Endothelial cell (in vitro differentiated cells): ENCODE results near the gene TMOD2. TPM values are rescaled to one million over a fixed set of nuclear protein-coding genes. Genes with fewer than 3 reads are reported as not detected.

Experiments used
- DNase-seq: peaks from one replicate; pipeline ENCODE4 v3.0.0; 2021; ENCODE audit warnings: low spot score
- H3K27ac Mint-ChIP-seq: one replicate; pipeline ENCODE4 v1.8.0; 2021; ENCODE audit warnings: mixed read lengths, inconsistent platforms; ENCODE audit not compliant: unreplicated experiment
- H3K27me3 Mint-ChIP-seq: one replicate; pipeline ENCODE4 v1.8.0; 2021; ENCODE audit warnings: mild to moderate bottlenecking, moderate library complexity, mixed read lengths, inconsistent platforms; ENCODE audit not compliant: unreplicated experiment
- H3K36me3 Mint-ChIP-seq: one replicate; pipeline ENCODE4 v1.8.0; 2021; ENCODE audit warnings: mild to moderate bottlenecking, low read depth, mixed read lengths, inconsistent platforms; ENCODE audit not compliant: unreplicated experiment
- H3K4me1 Mint-ChIP-seq: one replicate; pipeline ENCODE4 v1.8.0; 2021; ENCODE audit warnings: mild to moderate bottlenecking, mixed read lengths, inconsistent platforms; ENCODE audit not compliant: unreplicated experiment
- H3K4me3 Mint-ChIP-seq: one replicate; pipeline ENCODE4 v1.8.0; 2021; ENCODE audit warnings: mild to moderate bottlenecking, mixed read lengths, inconsistent platforms; ENCODE audit not compliant: unreplicated experiment
- H3K9me3 Mint-ChIP-seq: one replicate; pipeline ENCODE4 v1.8.0; 2021; ENCODE audit warnings: mixed read lengths, inconsistent platforms; ENCODE audit not compliant: unreplicated experiment
- CTCF ChIP-seq: fragments of 200-600 bp; sonication (generic); IDR thresholded peaks from one replicate; pipeline ENCODE4 v1.5.0; 2021; ENCODE audit warnings: antibody characterized with exemption; ENCODE audit not compliant: unreplicated experiment
- total RNA-seq: library from RNA; stranded (reverse); fragmentation: NEBNext Ultra II Directional; extraction: Animal tissue kit (Norgen Biotek cat#: 25700); gene quantifications from one replicate; pipeline ENCODE4 v1.2.1, GENCODE V29; 2021; ENCODE audit not compliant: unreplicated experiment

Gene TMOD2
- total RNA-seq, 1 donor from 2014 or later, result 118 TPM

- no peaks in the 10 kb centered on the region for H3K9me3 Mint-ChIP-seq
- peak overlapping the region; percentile 36 for H3K27ac Mint-ChIP-seq
- H3K4me3 Mint-ChIP-seq, result peak overlapping the region; percentile 38
- H3K4me1 Mint-ChIP-seq, result no peaks in the 10 kb centered on the region
- peaks cover 29% of the 10 kb centered on the region for H3K36me3 Mint-ChIP-seq
- TF ChIP-seq CTCF, result no peak
- no peak for DNase-seq
- H3K27me3 Mint-ChIP-seq, result peaks cover 4% of the 10 kb centered on the region
Measured at GRCh38 chr15:51798281-51798680, 46.9 kb downstream of the TMOD2 start.

- Mint-ChIP-seq H3K27me3 (peaks cover 4% of the 10 kb centered on the region), H3K27ac (no peak overlapping the region), H3K4me3 (no peak overlapping the region), H3K4me1 (no peaks in the 10 kb centered on the region), H3K9me3 (no peaks in the 10 kb centered on the region), H3K36me3 (peaks cover 29% of the 10 kb centered on the region)
- no peak for DNase-seq
- TF ChIP-seq CTCF, result no peak
Measured at GRCh38 chr15:51799282-51800252, 48.2 kb downstream of the TMOD2 start.

GRCh38 chr15:51801391-51801835 lies 50.0 kb downstream of the TMOD2 start:
- Mint-ChIP-seq H3K4me1 (peaks cover 4% of the 10 kb centered on the region), H3K27ac (no peak overlapping the region)
- peak; percentile 40 for DNase-seq

GRCh38 chr15:51802593-51802992 lies 51.2 kb downstream of the TMOD2 start:
- peaks cover 45% of the 10 kb centered on the region for H3K36me3 Mint-ChIP-seq
- H3K4me3 Mint-ChIP-seq, result no peak overlapping the region
- H3K27ac Mint-ChIP-seq, result no peak overlapping the region
- TF ChIP-seq CTCF, result no peak
- peaks cover 9% of the 10 kb centered on the region for H3K4me1 Mint-ChIP-seq
- peaks cover 4% of the 10 kb centered on the region for H3K27me3 Mint-ChIP-seq
- no peaks in the 10 kb centered on the region for H3K9me3 Mint-ChIP-seq
- DNase-seq, result no peak

More at GRCh38 chr15:51801391-51801835, 50.0 kb downstream of the TMOD2 start:
- Mint-ChIP-seq H3K36me3 (peaks cover 33% of the 10 kb centered on the region), H3K9me3 (no peaks in the 10 kb centered on the region), H3K4me3 (no peak overlapping the region), H3K27me3 (peaks cover 3% of the 10 kb centered on the region)
- TF ChIP-seq CTCF, result peak; percentile 34

- DNase-seq, result no peak
- no peak overlapping the region for H3K4me3 Mint-ChIP-seq
- H3K27me3 Mint-ChIP-seq, result peaks cover 4% of the 10 kb centered on the region
Measured at GRCh38 chr15:51803965-51804364, 52.6 kb downstream of the TMOD2 start.

More at GRCh38 chr15:51803965-51804364, 52.6 kb downstream of the TMOD2 start:
- no peaks in the 10 kb centered on the region for H3K9me3 Mint-ChIP-seq
- TF ChIP-seq CTCF, result no peak
- peaks cover 9% of the 10 kb centered on the region for H3K4me1 Mint-ChIP-seq
- H3K36me3 Mint-ChIP-seq, result peaks cover 37% of the 10 kb centered on the region
- H3K27ac Mint-ChIP-seq, result no peak overlapping the region
